ENCODE measurements around the gene TMEM26.

The TMEM26 gene

GRCh38 chr10:61363006-61363405, 90.2 kb downstream of the TMEM26 start:
- TF ChIP-seq TAF1 (IDR thresholded peaks at IDR 0.05; ENCODE audit: borderline replicate concordance, low read depth, low read length) = no peak
- no peak for TF ChIP-seq POLR2AphosphoS5 (IDR thresholded peaks at IDR 0.05; ENCODE audit: low read depth, low read length)
- TF ChIP-seq POLR2A (IDR thresholded peaks at IDR 0.05; ENCODE audit: low read depth, low read length) = no peak
- DNase-seq (ENCODE audit: insufficient read length) (no peak), FAIRE-seq (no peak)

- FAIRE-seq = no peak
- DNase-seq (ENCODE audit: insufficient read length) = no peak
- no peak for TF ChIP-seq TAF1 (IDR thresholded peaks at IDR 0.05; ENCODE audit: borderline replicate concordance, low read depth, low read length)
- TF ChIP-seq POLR2A (IDR thresholded peaks at IDR 0.05; ENCODE audit: low read depth, low read length) = no peak
- no peak for TF ChIP-seq POLR2AphosphoS5 (IDR thresholded peaks at IDR 0.05; ENCODE audit: low read depth, low read length)
Measured at GRCh38 chr10:61359452-61359851, 93.7 kb downstream of the TMEM26 start.

- FAIRE-seq (no peak), DNase-seq (ENCODE audit: insufficient read length) (no peak)
- no peak for TF ChIP-seq TAF1 (IDR thresholded peaks at IDR 0.05; ENCODE audit: borderline replicate concordance, low read depth, low read length)
- TF ChIP-seq POLR2AphosphoS5 (IDR thresholded peaks at IDR 0.05; ENCODE audit: low read depth, low read length) = no peak
- TF ChIP-seq POLR2A (IDR thresholded peaks at IDR 0.05; ENCODE audit: low read depth, low read length) = no peak
Measured at GRCh38 chr10:61357687-61358086, 95.5 kb downstream of the TMEM26 start.
